HG02981 (cell line): ENCODE results near the gene SCUBE1.

Experiments
- ATAC-seq: cut with Tn5 transposase; IDR thresholded peaks from one replicate; pipeline ENCODE4 v1.9.1; 2021; ENCODE audit warnings: mild to moderate bottlenecking, moderate library complexity; ENCODE audit not compliant: unreplicated experiment

Gene SCUBE1

DNA sequence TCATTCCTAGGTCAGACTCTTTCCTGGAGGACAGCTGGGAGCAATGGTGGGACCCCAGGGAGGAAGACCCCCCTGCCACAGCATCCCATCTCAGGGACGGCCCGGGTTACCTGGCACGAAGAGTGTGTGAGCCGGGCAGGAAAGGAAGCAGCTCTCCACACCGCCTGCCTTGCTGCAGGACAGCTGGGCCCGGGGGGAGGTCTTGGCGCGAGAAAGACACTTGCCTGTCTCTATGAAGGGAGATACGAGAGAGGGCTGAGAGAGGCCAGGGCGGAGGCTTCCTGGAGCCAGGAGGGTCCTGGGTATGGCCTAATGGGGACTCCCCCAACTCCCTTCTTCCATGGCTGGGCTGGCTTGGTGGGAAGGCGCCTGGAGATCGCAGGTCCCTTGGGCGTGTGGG, 120.2 kb downstream of the SCUBE1 start:
- no peak for ATAC-seq

- no peak for ATAC-seq
These were observed 120.9 kb downstream of the SCUBE1 start for GRCh38 chr22:43222262-43222661.

GRCh38 chr22:43220625-43221380, 122.4 kb downstream of the SCUBE1 start:
- ATAC-seq: no peak

- no peak for ATAC-seq
These were observed 124.4 kb downstream of the SCUBE1 start for GRCh38 chr22:43218786-43219185.

- ATAC-seq: no peak
These were observed 125.7 kb downstream of the SCUBE1 start for GRCh38 chr22:43217285-43218030.

DNA sequence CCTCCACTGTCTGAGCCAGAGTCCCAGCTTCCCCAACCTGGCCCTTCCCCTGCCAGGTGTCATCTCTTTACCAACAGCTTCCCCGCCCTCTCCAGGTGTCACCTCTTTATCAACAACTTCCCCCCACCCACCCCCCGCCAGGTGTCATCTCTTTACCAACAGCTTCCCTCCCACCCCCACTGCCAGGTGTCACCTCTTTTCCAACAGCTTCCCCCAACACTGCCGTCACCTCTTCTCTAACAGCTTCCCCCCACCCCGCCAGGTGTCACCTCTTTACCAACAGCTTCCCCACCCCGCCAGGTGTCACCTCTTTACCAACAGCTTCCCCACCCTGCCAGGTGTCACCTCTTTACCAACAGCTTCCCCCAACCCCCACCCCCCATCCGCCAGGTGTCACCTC, 126.4 kb downstream of the SCUBE1 start:
- no peak for ATAC-seq

- ATAC-seq: no peak
These were observed 129.2 kb downstream of the SCUBE1 start for GRCh38 chr22:43213962-43214361.

DNA sequence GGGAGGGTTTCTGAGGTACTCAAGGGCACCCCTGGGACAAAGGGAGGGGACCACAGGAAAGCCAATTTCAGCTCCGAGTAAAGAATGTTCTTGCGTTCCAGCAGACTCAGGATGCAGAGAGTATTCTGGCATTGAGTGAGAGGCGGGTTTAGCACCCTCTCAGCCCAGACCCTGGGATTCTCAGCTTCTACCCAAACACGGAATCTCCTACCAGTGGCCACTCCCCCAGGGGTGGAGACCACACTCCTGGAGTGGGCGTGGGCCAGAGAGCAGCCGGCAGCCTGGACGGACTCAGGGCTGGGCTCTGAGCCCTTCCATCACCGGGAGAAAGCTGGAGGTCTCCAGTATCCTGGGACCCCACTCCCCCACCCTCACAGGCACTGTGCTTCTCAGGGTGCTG, 130.1 kb downstream of the SCUBE1 start:
- ATAC-seq: no peak

GRCh38 chr22:43212434-43212952, 130.7 kb downstream of the SCUBE1 start:
- ATAC-seq: no peak

- ATAC-seq: no peak
These were observed 131.2 kb downstream of the SCUBE1 start for GRCh38 chr22:43211941-43212433.

GRCh38 chr22:43210631-43211515, 132.3 kb downstream of the SCUBE1 start:
- no peak for ATAC-seq

DNA sequence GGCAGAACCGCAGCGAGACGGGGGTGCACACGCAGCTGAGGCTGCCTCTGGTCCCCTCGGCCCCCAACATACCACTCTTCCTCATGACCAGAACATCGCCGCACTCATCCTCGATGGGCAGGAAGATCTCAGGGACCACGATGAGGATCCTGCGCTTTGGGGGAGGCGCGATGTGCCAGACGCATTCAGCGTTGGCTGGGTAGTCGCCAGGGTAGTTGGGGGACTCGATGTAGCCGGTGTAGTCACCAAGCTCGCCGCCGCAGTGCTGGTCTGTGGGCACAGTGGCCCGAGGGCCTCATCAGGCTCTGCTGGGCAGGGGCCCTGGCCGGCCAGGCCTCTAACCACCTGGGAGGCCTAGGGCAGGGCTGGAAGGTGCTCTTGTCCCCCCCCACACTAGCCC, 133.2 kb downstream of the SCUBE1 start:
- no peak for ATAC-seq

DNA sequence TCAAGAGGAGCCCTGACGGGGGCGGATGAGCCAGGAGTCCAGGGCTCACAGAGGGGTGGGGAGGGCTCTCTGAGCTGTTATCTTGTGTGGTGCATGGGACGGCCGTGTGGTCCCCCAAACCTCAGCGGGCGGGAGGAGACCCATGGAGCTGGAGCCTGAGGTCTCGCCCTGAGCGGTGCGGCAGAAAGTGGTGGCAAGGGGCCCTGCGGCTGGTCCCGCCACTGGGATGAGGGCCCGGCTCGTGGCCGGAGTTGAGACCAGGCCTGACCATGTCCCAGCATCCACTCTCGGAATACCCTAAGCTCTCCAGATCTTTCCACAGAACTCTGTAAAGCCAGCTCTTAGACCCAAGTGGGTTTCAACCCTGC, 133.7 kb downstream of the SCUBE1 start:
- no peak for ATAC-seq

GRCh38 chr22:43208703-43209522, 134.3 kb downstream of the SCUBE1 start:
- ATAC-seq: no peak

GRCh38 chr22:43207849-43208702, 135.1 kb downstream of the SCUBE1 start:
- no peak for ATAC-seq

- ATAC-seq: no peak
These were observed 135.8 kb downstream of the SCUBE1 start for GRCh38 chr22:43207386-43207785.

DNA sequence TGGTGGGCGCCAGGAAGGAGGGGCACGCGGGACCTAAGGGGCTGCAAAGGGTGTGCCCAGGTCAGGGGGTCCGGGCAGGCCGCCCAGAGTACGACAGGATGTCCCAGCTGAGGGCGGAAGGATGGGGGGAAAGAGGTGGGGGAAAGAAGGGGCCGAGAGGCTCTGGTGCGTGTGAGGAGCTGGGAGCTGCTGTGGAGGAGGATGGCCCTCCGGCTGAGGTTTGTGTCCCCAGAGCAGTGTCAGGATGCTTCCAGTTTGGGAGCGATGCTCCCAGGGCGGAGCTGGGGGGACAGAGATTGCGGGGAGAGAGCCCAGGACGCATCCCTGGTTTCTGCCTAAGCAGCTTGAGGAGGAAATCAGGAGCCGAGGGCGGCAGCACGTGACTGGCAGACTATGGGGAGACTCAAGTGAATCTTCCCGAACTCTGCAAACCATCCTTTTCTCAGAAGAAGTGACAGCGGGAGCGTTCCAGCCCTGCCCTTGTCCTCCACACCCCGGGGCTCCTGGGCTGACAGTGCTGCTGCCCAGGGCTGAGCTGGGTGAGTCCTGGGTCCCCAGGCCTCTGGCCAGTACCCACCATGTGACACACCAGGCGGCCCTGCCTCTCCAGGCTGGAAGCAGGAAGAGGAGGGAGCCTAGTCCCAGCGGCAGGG, 136.5 kb downstream of the SCUBE1 start:
- no peak for ATAC-seq

GRCh38 chr22:43205748-43206508, 137.2 kb downstream of the SCUBE1 start:
- no peak for ATAC-seq
